ENCODE results near the gene SHANK3. TPM values are rescaled to one million over a fixed set of nuclear protein-coding genes. Genes with fewer than 3 reads are reported as not detected.

Gene SHANK3
- total RNA-seq, 2 experiments from 2014 or later, result 0.04 to 0.06 TPM

DNA sequence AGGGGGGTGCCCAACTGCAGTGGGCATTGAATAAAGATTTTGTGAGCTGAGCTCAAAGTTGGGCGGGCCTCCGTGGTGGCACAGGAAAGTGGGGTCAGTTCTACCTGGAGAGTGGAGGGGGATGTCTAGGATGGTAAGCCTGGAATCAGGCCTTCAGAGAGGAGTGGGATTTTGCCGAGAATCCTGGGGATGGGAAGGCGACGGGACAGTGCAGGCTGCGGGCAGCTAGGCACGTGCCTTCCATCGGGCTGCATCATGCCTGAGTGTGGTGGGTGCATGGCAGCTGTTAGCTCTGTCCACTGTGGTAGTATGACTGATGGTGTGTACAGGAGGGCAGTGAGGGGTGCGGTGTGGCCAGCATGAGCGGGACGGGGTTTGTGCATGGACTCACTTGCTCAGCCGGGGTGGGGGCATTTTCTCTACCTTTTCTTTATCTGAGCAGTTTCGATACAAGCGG lies 3.6 kb downstream of the SHANK3 start:
- POLR2A ChIA-PET, result no interaction called here
- CTCF ChIA-PET, result no interaction called here

- ChIA-PET CTCF (no interaction called here), POLR2A (no interaction called here)
Measured at GRCh38 chr22:50676661-50677492, 4.3 kb downstream of the SHANK3 start.

GRCh38 chr22:50677493-50678217 lies 5.0 kb downstream of the SHANK3 start:
- ChIA-PET CTCF (interaction anchor here (0.5 kb wide), 1 partner anchor 13 kb away, joined by 3 read pairs; no protein-coding TSS in a partner anchor), POLR2A (no interaction called here)

DNA sequence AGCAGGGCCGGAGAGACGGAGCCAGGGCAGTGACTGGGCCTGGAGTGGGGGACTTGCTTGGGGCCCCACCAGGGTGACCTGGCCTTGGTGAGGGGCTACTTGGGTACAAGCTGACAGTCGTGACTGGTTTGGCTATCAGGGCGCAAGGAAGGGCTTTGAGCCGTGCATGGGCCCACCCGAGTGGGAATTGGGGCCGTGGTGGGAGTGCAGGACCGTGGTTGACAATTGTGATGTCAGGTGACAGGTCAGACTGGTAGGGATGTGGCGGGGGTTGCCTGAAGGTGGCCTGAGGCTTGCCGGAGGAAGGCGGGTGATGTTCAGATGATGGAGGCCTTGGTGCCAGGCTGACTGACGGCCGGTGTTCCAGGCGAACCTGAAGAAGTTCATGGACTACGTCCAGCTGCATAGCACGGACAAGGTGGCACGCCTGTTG lies 5.6 kb downstream of the SHANK3 start:
- ChIA-PET POLR2A (no interaction called here), CTCF (interaction anchor here (0.5 kb wide), 1 partner anchor 14 kb away, joined by 3 read pairs; no protein-coding TSS in a partner anchor)

- POLR2A ChIA-PET, result no interaction called here
- CTCF ChIA-PET, result no interaction called here
Measured at GRCh38 chr22:50678651-50679521, 6.3 kb downstream of the SHANK3 start.

DNA sequence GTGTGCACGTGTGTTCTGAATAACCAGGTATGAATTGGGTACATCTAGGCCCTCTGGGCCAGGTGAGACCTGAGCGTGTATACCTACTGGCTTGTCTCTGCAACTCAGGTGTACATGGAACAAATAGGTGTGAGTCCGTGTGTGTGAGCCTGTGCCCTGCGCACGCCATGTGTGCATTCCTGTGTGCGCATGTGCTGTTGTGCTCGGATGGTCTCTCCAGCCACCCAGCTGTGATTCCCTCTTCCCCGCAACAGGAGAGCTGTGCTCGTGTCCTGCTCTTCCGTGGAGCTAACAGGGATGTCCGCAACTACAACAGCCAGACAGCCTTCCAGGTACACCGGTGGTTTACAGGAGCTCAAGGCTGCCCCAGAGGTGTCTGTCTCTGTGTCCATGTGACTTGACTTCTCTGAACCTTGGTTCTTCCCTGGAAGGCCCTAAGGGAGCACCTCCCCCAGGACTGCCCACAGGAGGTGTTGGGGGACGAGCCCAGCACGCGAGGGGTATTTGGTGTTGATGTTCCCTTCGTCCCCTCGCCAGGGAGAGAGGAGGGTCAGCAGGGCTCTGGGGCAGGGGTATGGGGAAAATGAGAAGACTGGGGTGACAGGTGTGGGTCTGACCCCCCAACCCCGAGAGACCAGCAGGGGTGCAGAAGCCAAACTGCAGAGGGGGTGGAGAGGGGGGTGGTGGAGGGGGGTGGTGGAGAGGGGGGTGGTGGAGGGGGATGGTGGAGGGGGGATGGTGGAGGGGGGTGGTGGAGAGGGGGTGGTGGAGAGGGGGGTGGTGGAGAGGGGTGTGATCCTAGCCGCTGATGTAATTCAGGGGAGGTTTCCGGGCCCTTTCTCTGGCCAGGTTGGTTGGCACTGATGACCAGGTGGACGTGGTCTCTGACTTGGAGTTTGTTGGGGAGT lies 10.7 kb downstream of the SHANK3 start:
- POLR2A ChIA-PET, result no interaction called here
- CTCF ChIA-PET, result no interaction called here

GRCh38 chr22:50683994-50684371 lies 11.4 kb downstream of the SHANK3 start:
- CTCF ChIA-PET, result no interaction called here
- POLR2A ChIA-PET, result interaction anchor here (0.9 kb wide), 1 partner anchor 16 kb away, joined by 3 read pairs; no protein-coding TSS in a partner anchor

GRCh38 chr22:50684501-50684900 lies 11.9 kb downstream of the SHANK3 start:
- POLR2A ChIA-PET, result interaction anchor here (0.9 kb wide), 1 partner anchor 15 kb away, joined by 3 read pairs; no protein-coding TSS in a partner anchor
- CTCF ChIA-PET, result no interaction called here

- ChIA-PET CTCF (no interaction called here), POLR2A (interaction anchor here (0.9 kb wide), 1 partner anchor 15 kb away, joined by 3 read pairs; no protein-coding TSS in a partner anchor)
Measured at GRCh38 chr22:50684986-50685385, 12.4 kb downstream of the SHANK3 start.

DNA sequence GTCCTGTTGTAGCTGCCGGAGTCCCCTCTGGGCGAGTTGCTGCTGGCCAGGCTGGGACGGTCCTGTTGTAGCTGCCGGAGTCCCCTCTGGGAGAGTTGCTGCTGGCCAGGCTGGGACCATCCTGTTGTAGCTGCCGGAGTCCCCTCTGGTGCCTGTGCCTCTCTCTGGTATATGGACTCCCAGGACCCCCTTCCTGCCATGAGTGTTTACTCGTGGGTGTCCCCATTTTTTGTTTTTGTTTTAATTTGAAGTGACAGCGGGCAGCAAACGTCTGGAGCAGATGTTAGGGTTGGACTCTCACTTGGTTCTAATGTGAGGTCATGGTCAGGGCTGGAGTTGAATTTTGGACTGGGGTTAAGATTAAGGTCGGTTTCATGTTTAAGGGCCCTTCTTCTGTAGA lies 14.2 kb downstream of the SHANK3 start:
- CTCF ChIA-PET, result no interaction called here
- POLR2A ChIA-PET, result no interaction called here

DNA sequence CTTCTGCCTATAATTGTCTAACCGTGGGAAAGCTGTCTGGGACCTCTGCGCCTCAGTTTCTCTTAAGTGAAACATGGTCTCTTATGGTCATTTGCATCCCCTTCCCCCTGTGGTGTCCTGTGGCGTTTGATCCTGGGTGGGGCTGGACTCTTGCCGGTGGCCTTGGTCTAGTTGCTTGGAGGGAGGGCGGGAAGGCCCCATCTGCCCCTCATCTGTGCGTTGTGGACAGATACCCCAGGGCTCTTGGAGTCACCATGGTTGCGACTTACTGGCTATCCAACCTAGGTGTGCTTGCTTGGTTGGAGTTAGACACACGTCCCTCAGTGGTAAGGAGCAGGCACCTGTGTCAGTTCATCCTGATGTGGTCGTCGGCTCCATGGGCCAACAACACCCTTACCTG lies 15.2 kb downstream of the SHANK3 start:
- ChIA-PET CTCF (no interaction called here), POLR2A (no interaction called here)

GRCh38 chr22:50688448-50688847 lies 15.8 kb downstream of the SHANK3 start:
- CTCF ChIA-PET, result no interaction called here
- POLR2A ChIA-PET, result no interaction called here

DNA sequence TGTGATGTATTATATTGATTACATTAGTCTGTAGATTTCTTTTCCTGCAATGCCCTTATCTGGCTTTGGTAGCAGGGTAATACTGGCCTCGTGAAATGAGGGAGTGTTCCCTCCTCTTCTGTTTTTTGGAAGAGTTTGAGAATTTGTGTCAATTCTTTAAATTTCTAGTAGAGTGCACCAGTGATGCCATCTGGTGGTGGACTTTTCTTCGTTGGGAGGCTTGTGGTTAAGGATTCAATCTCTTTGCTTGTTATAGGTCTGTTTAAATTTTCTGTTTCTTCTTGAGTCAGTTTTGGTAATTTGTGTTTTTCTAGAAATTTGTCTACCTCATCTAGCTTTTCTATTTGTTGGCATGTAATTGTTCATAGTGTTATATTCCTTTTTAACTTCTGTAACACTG lies 18.9 kb downstream of the SHANK3 start:
- ChIA-PET CTCF (interaction anchor here (0.6 to 1.3 kb wide), 2 partner anchors 27 to 110 kb away, joined by 3 read pairs; no protein-coding TSS in a partner anchor), POLR2A (no interaction called here)

- POLR2A ChIA-PET, result no interaction called here
- CTCF ChIA-PET, result interaction anchor here (1.2 kb wide), 1 partner anchor 39 kb away, joined by 4 read pairs; no protein-coding TSS in a partner anchor
Measured at GRCh38 chr22:50693462-50693861, 20.8 kb downstream of the SHANK3 start.

DNA sequence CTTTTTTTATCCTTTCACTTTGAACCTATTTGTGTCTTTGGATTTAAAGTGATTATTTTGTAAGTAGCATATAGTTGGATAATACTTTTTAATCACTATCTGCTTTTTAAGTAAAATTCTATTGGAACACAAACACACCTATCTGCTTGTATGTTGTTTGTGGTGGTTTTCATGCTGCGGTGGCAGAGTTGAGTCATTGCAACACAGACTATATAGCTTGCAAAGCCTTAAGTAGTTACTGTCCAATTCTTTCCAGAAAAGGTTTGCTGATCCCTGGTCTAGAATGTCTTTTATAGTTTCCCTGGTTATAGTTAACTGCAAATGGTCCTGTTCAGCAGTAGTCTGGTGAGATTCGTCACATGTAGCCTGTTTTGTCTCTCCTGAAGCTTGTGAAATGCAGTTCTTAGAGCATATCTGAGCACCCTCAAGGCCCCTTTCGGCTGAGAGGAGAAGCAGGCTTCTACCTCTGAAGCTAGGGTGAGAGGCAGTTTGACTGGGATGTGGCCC lies 21.5 kb downstream of the SHANK3 start:
- CTCF ChIA-PET, result no interaction called here

GRCh38 chr22:50694766-50695420 lies 22.3 kb downstream of the SHANK3 start:
- ChIA-PET CTCF (no interaction called here), POLR2A (no interaction called here)

More for the DNA sequence above, 21.5 kb downstream of the SHANK3 start:
- POLR2A ChIA-PET, result no interaction called here

- POLR2A ChIA-PET, result no interaction called here
- CTCF ChIA-PET, result no interaction called here
Measured at GRCh38 chr22:50695421-50696250, 23.0 kb downstream of the SHANK3 start.
